ENCODE measurements around the gene AMOT. TPM values are rescaled to one million over a fixed set of nuclear protein-coding genes. Genes with fewer than 3 reads are reported as not detected.

Gene AMOT
- total and polyA plus RNA-seq, 5 donors from 2014 or later, result 1.2 to 2.3 (median 1.5) TPM

Other genes starting within 250 kb of the AMOT start
- gene LHFPL1, start 160.9 kb downstream of the AMOT start, total RNA-seq, result 0.30 TPM
- gene LHFPL1, start 160.9 kb downstream of the AMOT start, polyA plus RNA-seq, result under 1 TPM in 3 of 4 donors, not detected in 1; 0.29 to 0.63 (median 0.31) TPM